NT2/D1 (cell line): Measurements from ENCODE around the gene SPATA46.

Experiments
- DNase-seq: peaks from one replicate; pipeline ENCODE4 v3.0.0-alpha.2; 2011; ENCODE audit warnings: low read depth, low spot score
- H3K27me3 ChIP-seq: 2 replicates; pipeline ENCODE4 v1.6.0; 2011; ENCODE audit warnings: mild to moderate bottlenecking; ENCODE audit not compliant: insufficient read length, insufficient read depth
- H3K36me3 ChIP-seq: 2 replicates; pipeline ENCODE4 v1.6.1; 2011; ENCODE audit warnings: mild to moderate bottlenecking, low read length, mixed read lengths; ENCODE audit not compliant: insufficient read depth, insufficient read length
- H3K4me1 ChIP-seq: 2 replicates; pipeline ENCODE4 v1.5.1; 2011; ENCODE audit not compliant: insufficient read depth, insufficient read length
- H3K4me3 ChIP-seq: 2 replicates; pipeline ENCODE4 v1.5.1; 2011; ENCODE audit warnings: low read depth; ENCODE audit not compliant: insufficient read length
- H3K9ac ChIP-seq: 2 replicates; pipeline ENCODE4 v1.6.0; 2011; ENCODE audit warnings: low read depth; ENCODE audit not compliant: insufficient read length
- H3K9me3 ChIP-seq: 2 replicates; pipeline ENCODE4 v1.5.1; 2011; ENCODE audit warnings: mild to moderate bottlenecking, low read length; ENCODE audit not compliant: insufficient read depth
- SUZ12 ChIP-seq: IDR thresholded peaks from 2 replicates; pipeline ENCODE4 v1.6.1; 2011; ENCODE audit not compliant: insufficient read length, insufficient read depth; ENCODE audit errors: extremely low read depth
- YY1 ChIP-seq: IDR thresholded peaks from 2 replicates; pipeline ENCODE4 v1.6.1; 2011; ENCODE audit not compliant: insufficient read length, insufficient read depth
- ZNF274 ChIP-seq: IDR thresholded peaks from 2 replicates; pipeline ENCODE4 v1.6.1; 2011; ENCODE audit warnings: mild to moderate bottlenecking, low read depth, low read length

The SPATA46 gene

GRCh38 chr1:162370721-162371120, 5.9 kb downstream of the SPATA46 start:
- no peak overlapping the region for H3K4me3 ChIP-seq
- DNase-seq, result no peak
- H3K36me3 ChIP-seq, result peaks cover 16% of the 10 kb centered on the region
- no peaks in the 10 kb centered on the region for H3K9me3 ChIP-seq
- H3K9ac ChIP-seq, result no peak overlapping the region
- peaks cover 8% of the 10 kb centered on the region for H3K4me1 ChIP-seq
- H3K27me3 ChIP-seq, result no peaks in the 10 kb centered on the region
- TF ChIP-seq SUZ12 (no peak), ZNF274 (no peak), YY1 (no peak)

GRCh38 chr1:162370161-162370560, 6.5 kb downstream of the SPATA46 start:
- Histone ChIP-seq H3K36me3 (peaks cover 19% of the 10 kb centered on the region), H3K4me1 (peaks cover 8% of the 10 kb centered on the region), H3K9me3 (no peaks in the 10 kb centered on the region), H3K4me3 (no peak overlapping the region), H3K9ac (no peak overlapping the region), H3K27me3 (no peaks in the 10 kb centered on the region)
- TF ChIP-seq YY1 (no peak), ZNF274 (no peak), SUZ12 (no peak)
- no peak for DNase-seq

GRCh38 chr1:162369571-162369970, 7.1 kb downstream of the SPATA46 start:
- no peaks in the 10 kb centered on the region for H3K27me3 ChIP-seq
- TF ChIP-seq YY1 (no peak), SUZ12 (no peak), ZNF274 (no peak)
- no peak overlapping the region for H3K9ac ChIP-seq
- peaks cover 24% of the 10 kb centered on the region for H3K36me3 ChIP-seq
- H3K4me1 ChIP-seq, result peaks cover 8% of the 10 kb centered on the region
- no peak overlapping the region for H3K4me3 ChIP-seq
- no peaks in the 10 kb centered on the region for H3K9me3 ChIP-seq
- no peak for DNase-seq

- Histone ChIP-seq H3K36me3 (peaks cover 27% of the 10 kb centered on the region), H3K9me3 (no peaks in the 10 kb centered on the region), H3K27me3 (no peaks in the 10 kb centered on the region), H3K9ac (no peak overlapping the region), H3K4me1 (peaks cover 8% of the 10 kb centered on the region), H3K4me3 (no peak overlapping the region)
- TF ChIP-seq SUZ12 (no peak), YY1 (no peak), ZNF274 (no peak)
- no peak for DNase-seq
Measured at GRCh38 chr1:162368451-162368850, 8.2 kb downstream of the SPATA46 start.

- Histone ChIP-seq H3K36me3 (peaks cover 27% of the 10 kb centered on the region), H3K4me1 (peaks cover 8% of the 10 kb centered on the region), H3K4me3 (no peak overlapping the region), H3K9ac (no peak overlapping the region), H3K27me3 (no peaks in the 10 kb centered on the region), H3K9me3 (no peaks in the 10 kb centered on the region)
- no peak for TF ChIP-seq YY1
- TF ChIP-seq SUZ12, result no peak
- TF ChIP-seq ZNF274, result no peak
- DNase-seq, result no peak
Measured at GRCh38 chr1:162367772-162368171, 8.9 kb downstream of the SPATA46 start.

GRCh38 chr1:162367073-162367472, 9.6 kb downstream of the SPATA46 start:
- no peaks in the 10 kb centered on the region for H3K27me3 ChIP-seq
- no peak overlapping the region for H3K4me3 ChIP-seq
- no peaks in the 10 kb centered on the region for H3K9me3 ChIP-seq
- H3K4me1 ChIP-seq, result peaks cover under 1% of the 10 kb centered on the region
- no peak for TF ChIP-seq ZNF274
- no peak for TF ChIP-seq YY1
- no peak for TF ChIP-seq SUZ12
- no peak overlapping the region for H3K9ac ChIP-seq
- no peak for DNase-seq
- peaks cover 27% of the 10 kb centered on the region for H3K36me3 ChIP-seq

- Histone ChIP-seq H3K9me3 (no peaks in the 10 kb centered on the region), H3K4me1 (no peaks in the 10 kb centered on the region), H3K9ac (no peak overlapping the region), H3K36me3 (peaks cover 27% of the 10 kb centered on the region), H3K4me3 (no peak overlapping the region), H3K27me3 (no peaks in the 10 kb centered on the region)
- no peak for DNase-seq
- no peak for TF ChIP-seq SUZ12
- TF ChIP-seq ZNF274, result no peak
- TF ChIP-seq YY1, result no peak
Measured at GRCh38 chr1:162366671-162367070, 10.0 kb downstream of the SPATA46 start.

GRCh38 chr1:162366149-162366548, 10.5 kb downstream of the SPATA46 start:
- DNase-seq, result no peak
- Histone ChIP-seq H3K4me1 (no peaks in the 10 kb centered on the region), H3K27me3 (no peaks in the 10 kb centered on the region), H3K9me3 (no peaks in the 10 kb centered on the region), H3K4me3 (no peak overlapping the region), H3K36me3 (peaks cover 27% of the 10 kb centered on the region), H3K9ac (no peak overlapping the region)
- TF ChIP-seq ZNF274, result no peak
- no peak for TF ChIP-seq SUZ12
- TF ChIP-seq YY1, result no peak
